ENCODE data around the gene AFDN.

The AFDN gene

GRCh38 chr6:167918548-167919278 is 92.0 kb downstream of the AFDN start:
- DNase-seq (ENCODE audit: low read depth, low spot score) = no peak

- DNase-seq (ENCODE audit: low read depth, low spot score) = no peak
Observed at GRCh38 chr6:167919349-167919748, 92.6 kb downstream of the AFDN start.

GRCh38 chr6:167920165-167920564 is 93.5 kb downstream of the AFDN start:
- no peak for DNase-seq (ENCODE audit: low read depth, low spot score)

- no peak for DNase-seq (ENCODE audit: low read depth, low spot score)
Observed at GRCh38 chr6:167921831-167922230, 95.1 kb downstream of the AFDN start.

- no peak for DNase-seq (ENCODE audit: low read depth, low spot score)
Observed at GRCh38 chr6:167925026-167925425, 98.3 kb downstream of the AFDN start.

GRCh38 chr6:167927246-167927645 is 100.5 kb downstream of the AFDN start:
- DNase-seq (ENCODE audit: low read depth, low spot score) = no peak

GRCh38 chr6:167928111-167928510 is 101.4 kb downstream of the AFDN start:
- no peak for DNase-seq (ENCODE audit: low read depth, low spot score)

- DNase-seq (ENCODE audit: low read depth, low spot score) = no peak
Observed at GRCh38 chr6:167930295-167930694, 103.6 kb downstream of the AFDN start.

- DNase-seq (ENCODE audit: low read depth, low spot score) = no peak
Observed at GRCh38 chr6:167932468-167933276, 106.0 kb downstream of the AFDN start.

- DNase-seq (ENCODE audit: low read depth, low spot score) = no peak
Observed at GRCh38 chr6:167933290-167933689, 106.6 kb downstream of the AFDN start.

GRCh38 chr6:167933847-167934246 is 107.1 kb downstream of the AFDN start:
- DNase-seq (ENCODE audit: low read depth, low spot score) = peak; percentile 36

GRCh38 chr6:167934426-167934864 is 107.7 kb downstream of the AFDN start:
- DNase-seq (ENCODE audit: low read depth, low spot score) = no peak

GRCh38 chr6:167936051-167936450 is 109.3 kb downstream of the AFDN start:
- DNase-seq (ENCODE audit: low read depth, low spot score) = no peak

GRCh38 chr6:167937301-167937700 is 110.6 kb downstream of the AFDN start:
- DNase-seq (ENCODE audit: low read depth, low spot score) = no peak

- no peak for DNase-seq (ENCODE audit: low read depth, low spot score)
Observed at GRCh38 chr6:167937948-167938911, 111.5 kb downstream of the AFDN start.

GRCh38 chr6:167941822-167942221 is 115.1 kb downstream of the AFDN start:
- peak; percentile 29 for DNase-seq (ENCODE audit: low read depth, low spot score)

GRCh38 chr6:167944130-167944529 is 117.4 kb downstream of the AFDN start:
- DNase-seq (ENCODE audit: low read depth, low spot score) = no peak

GRCh38 chr6:167946007-167946406 is 119.3 kb downstream of the AFDN start:
- no peak for DNase-seq (ENCODE audit: low read depth, low spot score)

- no peak for DNase-seq (ENCODE audit: low read depth, low spot score)
Observed at GRCh38 chr6:167946604-167947003, 119.9 kb downstream of the AFDN start.

- no peak for DNase-seq (ENCODE audit: low read depth, low spot score)
Observed at GRCh38 chr6:167947716-167948115, 121.0 kb downstream of the AFDN start.

- no peak for DNase-seq (ENCODE audit: low read depth, low spot score)
Observed at GRCh38 chr6:167948716-167949115, 122.0 kb downstream of the AFDN start.
